HG03558 (cell line): ENCODE data around the gene PLEKHM1.

Experiments
- ATAC-seq: cut with Tn5 transposase; IDR thresholded peaks from one replicate; pipeline ENCODE4 v1.9.1; 2021; ENCODE audit warnings: moderate number of reproducible peaks; ENCODE audit not compliant: unreplicated experiment; ENCODE audit errors: extremely low read depth

PLEKHM1 gene

DNA sequence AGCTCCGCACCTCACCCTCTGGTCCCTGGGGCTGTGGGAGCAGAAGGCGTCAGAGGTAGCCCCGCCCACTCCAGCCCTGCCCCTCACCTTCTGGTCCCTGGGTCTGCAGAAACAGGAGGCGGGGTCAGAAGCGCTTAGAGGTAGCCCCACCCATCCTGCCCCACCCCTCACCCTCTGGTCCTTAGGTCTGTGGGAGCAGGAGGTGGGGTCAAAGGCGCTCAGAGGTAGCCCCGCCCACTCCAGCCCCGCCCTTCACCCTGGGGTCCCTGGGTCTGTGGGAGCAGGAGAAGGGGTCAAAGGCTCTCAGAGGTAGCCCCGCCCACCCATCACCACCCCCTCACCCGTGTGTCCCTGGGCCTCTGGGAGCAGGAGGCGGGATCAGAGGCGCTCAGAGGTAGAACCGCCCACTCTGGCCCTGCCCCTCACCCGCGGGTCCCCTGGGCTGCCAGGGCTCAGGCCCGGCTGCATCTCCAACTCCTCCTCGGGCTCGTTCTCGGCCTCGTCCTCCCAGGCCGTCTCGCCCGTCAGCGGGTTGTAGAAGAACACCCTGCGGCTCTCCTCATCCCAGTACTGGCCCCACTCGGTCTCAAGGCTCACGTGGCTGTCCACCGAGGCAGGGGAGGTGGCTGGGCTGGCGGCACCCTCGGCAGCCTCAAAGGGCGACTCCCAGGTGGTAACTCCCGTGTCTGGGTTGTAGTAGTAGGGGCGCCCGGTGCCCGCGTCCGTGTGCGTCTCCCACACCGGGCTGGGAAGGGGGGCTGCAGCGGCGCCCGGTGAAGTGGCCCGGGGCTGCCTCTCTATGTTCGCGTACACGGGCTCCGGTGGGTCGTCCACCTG lies 85.1 kb downstream of the PLEKHM1 start:
- no peak for ATAC-seq

DNA sequence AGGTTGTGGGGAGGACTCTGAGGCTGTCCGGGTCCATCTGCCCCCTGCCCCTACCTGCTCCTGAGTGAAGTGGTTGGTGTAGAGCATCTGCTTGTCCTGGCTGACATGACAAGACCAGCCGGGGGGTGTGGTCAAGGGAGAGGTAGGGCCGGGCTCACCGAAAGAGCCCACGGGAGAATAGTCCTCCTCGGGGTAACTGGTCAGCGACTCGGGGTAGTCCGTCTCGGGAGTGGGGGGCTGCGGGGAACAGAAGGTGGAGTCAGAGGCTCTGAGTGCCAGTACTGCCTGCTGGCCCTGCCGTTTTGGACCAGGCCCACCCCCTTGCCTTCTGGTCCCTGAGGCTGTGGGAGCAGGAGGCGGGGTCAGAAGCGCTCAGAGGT lies 85.7 kb downstream of the PLEKHM1 start:
- ATAC-seq, result no peak

DNA sequence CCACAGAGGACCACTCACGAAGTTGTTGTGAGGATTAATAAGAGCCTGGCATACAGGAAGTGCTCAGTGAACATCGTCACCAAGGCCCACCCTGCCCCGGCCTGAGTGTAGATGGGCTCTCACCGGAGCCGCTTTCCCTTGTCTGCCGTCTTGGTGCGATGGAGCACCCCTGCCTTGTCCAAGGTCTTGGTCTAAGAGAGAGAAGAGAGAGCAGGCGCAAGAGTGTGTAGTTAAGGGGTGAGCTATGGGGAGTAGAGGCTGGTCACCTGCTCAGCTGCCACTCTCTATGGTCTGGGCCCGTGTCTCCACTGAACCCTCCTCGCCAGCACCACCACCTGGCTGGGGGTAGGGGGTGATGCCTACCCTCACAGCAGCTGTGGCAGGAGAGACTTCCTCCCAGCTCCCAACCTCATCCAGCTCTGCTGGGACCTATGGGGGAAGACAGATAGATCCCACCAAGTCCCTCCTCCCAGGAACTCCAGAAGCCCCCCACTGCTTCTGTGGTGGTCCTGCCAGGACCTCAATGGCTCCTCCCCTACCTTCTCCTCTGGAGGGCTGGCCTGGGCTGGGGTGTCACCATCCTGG lies 86.5 kb downstream of the PLEKHM1 start:
- no peak for ATAC-seq

DNA sequence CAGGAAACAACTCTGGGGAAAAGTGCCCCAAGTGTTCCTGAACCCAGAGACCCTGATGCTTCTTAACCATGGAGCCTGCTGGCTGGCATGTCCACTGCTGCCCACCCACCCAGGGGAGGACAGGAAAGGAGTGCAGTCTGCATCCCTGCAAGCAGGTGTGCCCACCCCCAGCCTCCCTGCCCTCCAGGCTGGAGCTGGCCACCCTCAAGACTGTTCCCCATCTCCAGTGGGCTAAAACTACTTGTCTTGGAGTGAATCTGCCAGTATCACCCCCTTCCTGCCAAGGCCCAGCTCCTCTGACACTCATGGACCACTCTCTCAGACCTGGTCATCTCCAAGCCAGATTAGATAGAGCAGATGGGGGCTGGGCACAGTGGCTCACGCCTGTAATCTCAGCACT lies 87.6 kb downstream of the PLEKHM1 start:
- ATAC-seq, result no peak

DNA sequence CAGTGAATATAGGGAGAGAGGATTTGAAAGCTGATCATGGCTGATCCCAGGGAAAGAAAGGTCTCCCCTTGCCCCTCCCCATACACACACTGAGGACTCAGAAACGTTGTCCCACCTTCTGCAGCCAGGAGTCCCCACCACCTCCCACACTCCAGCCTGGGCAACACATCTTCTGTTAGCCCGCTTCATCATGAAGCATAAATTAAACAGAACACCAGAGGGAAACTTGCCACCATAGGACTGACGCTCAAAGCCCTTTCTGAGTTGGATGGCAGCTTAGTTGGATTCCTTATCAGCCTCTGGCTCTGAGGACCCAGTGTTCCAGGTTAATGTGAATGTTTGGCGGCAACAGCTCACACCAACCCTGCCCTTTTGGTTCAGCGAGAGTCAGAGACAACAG lies 91.7 kb downstream of the PLEKHM1 start:
- ATAC-seq, result no peak

DNA sequence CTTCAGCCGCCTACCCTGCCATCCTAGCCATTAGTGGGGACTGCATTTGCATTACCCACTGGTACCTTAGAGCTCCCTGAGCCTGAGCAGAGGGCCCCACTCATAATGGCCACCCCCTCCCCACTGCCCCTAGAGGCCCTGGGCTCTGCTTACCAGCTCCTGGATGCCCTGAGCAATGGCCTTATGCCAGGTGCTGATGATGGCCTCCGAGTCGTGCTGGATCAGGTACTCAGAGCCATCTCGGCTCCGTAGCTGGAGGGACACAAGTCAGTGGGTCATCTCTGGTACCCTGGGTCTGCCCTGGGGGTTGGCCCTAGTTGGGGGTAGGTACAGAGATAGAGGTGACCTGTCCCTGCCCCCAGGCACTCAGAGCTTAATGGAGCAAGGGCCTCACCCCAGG lies 92.7 kb downstream of the PLEKHM1 start:
- ATAC-seq, result no peak

DNA sequence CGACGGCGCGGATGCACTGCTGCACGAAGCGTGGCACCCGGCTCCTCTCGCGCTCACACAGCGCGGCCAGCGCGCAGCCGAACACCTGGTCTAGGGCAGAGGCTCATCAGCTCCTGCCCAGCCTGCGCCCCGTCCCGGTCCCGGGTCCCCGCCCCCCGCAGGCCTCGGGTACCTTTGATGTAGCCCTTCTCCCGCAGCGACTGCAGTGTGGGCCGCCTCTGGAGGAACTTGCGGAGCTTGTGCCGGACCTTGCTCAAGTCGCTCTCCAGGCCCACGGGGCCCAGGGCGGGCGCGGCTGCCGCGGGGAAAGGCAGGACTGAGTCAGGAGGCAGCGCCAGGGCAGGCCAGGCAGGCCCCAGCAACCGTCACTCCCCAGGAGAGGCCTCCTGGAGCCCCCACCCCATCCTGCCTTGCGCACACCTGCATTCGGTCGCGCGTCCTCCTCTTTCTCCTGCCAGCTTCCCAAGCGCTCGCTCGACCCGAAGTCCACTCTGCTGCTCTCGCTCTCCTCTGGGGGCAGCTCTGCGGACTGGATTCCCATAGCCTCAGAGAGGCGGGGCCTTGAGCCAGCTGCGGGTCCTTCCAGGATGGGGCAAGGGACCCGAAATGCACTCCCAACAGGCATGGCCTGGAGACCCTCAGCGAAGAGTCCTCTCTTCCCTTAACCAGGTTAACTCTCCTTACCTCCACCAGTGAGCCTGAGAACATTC lies 93.9 kb downstream of the PLEKHM1 start:
- no peak for ATAC-seq

DNA sequence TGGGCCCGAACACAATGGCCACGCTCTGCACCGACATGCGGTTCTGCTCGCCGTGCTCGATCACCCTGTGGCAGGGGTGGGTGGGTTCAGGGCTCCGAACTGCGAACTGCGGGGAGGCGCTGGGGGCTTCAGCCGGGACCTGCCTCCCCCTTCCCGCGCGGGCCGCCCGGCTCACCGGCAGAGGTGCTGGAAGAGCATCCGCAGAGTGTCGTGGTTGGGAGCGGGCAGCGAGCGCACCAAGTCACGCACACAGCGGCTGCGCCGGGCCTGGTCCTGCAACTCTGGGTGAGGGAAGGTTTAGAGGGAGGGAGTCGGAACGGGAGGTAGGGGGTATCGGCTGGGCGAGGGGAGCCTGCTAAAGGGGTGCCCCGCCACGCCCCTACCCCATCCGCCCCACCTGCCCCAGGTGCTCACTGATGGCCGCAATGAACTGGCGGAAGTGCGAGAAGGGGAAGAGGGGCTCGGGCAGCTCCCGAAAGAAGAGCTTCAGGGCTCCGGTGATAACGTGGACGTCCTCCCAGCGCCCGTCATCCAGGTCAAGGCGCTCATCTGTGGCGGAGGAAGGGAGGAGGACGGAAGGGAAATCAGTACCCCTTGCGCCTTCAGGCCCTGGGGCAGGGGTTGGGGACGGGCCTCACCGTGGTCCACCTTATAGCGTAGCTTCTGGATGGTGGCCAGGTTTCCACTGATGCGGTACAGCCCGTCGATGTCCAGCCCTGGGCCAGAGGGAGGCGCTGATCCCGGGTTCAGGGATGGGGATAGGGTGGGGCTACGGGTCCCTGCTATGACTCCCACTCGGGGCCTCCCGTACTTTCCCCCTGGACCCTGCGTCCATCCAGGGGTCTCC lies 94.7 kb downstream of the PLEKHM1 start:
- no peak for ATAC-seq

DNA sequence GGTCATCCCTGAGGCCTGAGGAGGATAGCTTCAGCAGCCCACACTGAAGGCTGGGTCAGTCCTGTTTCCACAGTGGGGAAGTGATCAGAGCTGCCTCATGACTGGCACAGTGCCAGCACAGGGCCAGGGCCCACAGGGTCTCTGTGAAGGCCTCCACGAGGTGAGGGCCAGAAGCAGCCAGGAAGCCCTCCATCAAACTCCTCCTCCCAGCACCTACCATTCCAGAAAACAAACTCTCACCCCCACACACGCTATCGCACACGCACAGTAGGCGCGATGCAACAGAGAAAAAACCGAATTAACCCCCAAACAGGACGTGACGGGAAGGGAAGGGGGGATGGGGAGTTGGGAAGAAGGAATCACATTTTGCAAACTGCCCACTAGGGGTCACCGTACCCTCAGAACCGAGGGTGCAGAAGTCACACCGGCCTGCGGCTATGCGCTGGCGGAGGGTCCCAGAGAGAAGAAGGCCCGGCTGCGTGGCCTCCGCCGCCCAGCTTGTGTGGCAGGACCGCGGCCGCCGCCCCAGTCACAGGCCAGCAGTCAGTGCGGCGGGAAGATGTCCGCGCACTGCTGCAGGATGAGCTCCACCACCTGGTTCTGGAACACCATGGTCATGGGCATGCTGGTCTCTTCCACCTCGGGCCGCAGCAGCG lies 95.5 kb downstream of the PLEKHM1 start:
- ATAC-seq, result no peak

DNA sequence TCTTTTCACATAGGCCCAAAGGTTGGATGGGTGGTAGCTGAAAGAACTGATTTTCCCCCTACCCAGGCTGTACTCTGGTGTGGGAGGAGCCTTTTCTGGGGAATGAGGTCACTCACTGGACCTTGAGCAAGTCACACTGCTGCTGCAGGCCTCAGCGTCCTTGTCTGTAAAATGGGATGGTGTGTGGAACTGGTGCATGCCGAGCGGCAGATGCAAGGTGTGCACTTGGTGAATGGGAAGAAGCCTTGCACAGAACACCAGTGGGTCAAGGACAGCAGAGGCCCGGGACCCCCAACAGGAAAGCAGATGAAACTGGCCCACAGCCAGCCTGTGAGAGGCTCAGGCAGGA lies 96.0 kb downstream of the PLEKHM1 start:
- ATAC-seq, result no peak

DNA sequence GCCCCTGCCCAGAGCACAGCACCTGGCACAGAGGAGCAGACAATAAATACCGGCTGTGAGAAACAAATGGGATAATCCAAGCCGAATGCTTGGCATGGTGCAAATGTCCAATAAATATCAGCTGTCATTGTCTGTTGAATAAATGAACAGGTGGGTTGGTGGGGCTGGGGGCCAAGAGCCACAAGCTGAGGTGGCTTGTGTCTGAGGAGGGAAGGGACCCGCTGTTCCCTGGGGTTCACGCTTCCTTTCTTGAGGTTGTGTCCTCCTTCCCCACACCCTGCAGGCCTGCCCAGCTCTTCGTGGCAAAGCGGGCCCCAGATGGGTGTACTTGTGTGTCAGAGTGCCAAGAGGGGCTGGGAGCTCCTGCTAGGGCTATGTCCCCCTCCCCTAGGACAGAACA lies 96.4 kb downstream of the PLEKHM1 start:
- ATAC-seq, result no peak

DNA sequence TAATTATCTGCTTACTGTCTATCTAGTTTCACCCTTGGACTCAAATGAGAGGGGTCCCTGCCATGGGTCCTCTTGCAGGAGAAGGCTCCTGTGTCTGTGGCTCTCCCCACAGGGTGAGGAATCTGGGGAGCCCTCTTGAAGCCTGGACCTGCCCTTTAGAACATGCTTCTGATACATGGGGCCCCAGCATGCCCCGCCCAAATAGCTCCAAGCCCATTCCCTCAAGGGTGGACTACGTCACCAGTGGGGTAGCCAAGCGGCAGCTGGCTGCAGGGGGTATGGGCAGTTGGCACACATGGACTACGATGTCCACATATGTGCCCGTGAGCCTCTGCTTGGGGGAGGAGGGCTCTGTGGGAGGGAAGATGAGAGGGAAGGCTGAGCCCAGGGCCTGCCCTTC lies 97.1 kb downstream of the PLEKHM1 start:
- no peak for ATAC-seq

DNA sequence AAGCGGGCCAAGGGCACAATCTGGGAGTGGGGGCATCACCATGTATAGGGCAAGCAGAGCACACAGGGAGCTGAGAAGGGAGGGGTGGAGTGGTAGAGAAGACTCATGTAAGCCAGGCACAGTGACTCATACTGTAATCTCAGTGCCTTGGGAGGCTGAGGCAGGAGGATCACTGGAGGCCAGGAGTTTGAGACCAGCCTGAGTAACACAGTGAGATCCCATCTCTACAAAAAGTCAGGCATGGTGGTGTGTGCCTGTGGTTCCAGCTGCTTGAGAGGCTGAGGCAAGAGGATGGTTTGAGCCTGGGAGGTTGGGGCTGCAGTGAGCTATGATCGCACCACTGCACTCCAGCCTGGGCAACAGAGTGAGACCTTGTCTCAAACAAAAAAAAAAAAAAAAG lies 98.6 kb downstream of the PLEKHM1 start:
- ATAC-seq, result no peak

DNA sequence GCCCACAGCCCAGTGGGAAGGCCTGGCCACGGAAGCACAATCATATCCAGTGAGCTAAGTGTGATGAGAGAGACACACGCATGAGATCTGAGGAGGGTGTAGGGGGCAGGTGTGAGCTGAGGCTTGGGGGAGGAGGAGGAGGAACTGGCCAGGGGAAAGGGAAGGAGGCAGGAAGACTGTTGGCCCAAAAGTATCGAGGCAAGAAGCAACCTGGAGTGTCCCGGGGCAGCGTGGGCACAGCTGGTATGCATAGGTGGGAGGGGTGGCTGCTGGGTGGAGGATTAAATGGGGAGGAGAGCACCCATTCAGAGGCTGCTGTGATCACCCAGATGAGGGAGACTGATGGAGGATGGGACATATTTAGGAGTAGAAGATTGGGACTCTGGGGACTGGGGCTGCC lies 99.2 kb downstream of the PLEKHM1 start:
- ATAC-seq, result no peak

DNA sequence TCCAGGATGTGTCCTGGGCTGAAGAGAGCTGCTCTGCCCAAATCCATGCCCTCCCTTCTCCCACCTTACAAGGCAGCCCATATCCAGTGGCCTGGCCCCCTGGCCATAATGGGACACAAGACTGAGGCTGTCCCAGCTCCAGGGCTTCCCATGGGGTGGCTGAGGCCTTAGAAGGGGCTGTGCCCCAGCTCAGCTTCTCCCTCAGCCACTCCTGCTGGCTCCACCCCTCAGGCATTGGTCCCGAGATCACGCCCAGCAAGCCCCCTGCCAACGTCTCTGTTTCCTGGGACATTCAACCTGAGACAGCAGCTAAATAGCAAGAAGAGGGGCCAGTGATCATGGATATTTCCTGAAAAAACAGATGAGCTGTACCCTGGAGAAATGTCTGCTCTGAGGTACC lies 101.2 kb downstream of the PLEKHM1 start:
- no peak for ATAC-seq

DNA sequence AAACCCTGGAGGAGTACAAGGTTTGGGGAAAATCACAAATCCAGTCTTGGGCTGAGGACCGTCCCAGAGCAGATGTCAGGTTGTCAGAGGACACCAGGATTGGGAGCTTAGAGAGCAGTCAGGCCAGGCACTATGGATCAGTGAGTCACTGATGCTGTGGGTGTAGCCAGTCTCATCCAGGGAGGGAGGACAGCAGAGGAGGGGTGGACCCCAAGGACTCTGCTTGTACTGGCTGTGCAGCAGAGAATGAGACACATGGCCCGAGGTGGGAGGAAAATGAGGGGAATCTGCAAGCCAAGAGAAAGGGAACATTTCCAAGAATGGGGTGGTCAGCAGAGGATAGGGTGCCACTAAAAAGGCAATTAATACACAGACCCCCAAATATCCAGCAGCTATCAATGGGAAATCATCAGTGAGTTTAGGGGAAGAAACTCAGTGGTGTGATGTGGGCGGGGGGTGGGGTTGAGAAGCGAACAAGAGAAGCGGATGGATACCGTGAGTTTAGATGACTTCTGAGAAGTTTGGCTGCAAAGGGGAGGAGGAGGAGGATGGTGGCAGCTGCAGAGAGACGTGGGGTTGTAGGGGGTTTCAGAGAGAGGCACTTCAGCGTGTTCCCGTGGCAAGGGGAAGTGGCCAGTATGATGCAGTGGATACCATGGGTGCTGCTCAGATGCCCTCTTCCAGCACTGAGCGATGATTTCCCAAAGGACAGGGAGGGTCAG lies 101.8 kb downstream of the PLEKHM1 start:
- ATAC-seq, result no peak

DNA sequence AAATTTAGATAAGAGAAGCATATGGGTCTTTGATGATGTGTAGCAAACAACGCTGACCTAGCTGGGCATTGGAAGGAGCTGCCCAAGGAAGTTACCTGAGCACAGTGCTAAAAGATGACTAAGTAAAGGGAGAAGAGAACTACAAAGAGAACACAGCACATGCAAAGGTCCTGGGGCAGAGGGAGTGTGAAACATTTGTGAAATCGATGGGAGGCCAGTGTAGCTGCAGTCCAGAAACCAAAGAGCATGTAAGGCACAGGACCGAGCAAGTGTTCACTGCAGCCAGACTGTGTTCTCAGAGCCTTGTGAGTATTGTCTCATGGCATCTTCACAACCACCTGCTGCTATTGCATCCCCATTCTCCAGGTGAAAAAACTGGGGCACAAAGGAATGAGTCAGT lies 102.8 kb downstream of the PLEKHM1 start:
- no peak for ATAC-seq

DNA sequence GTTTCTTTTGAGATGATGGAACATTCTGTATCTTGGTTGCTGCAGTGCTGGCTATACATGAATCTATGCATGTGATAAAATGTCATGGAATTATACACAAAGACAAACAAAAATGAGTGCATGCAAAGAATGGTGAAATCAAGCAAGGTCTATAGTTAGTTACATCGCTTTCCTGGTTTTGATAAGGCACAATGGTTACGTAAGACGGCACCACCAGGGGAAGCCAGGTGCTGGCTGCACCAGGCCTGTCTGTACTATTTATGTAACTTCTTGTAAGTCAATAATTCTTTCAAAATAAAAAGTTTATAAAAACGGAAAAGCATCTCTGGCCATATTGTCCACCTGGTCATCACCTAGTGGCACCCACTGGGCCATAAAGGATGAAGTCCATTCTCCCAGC lies 104.3 kb downstream of the PLEKHM1 start:
- no peak for ATAC-seq
